22Rv1 (cell line): ENCODE measurements around the gene LHFPL4.

Experiments
- ZFX ChIP-seq: fragments of 450-650 bp; IDR thresholded peaks from 2 replicates; pipeline ENCODE4 v1.6.1; 2017; ENCODE audit warnings: antibody characterized with exemption, borderline replicate concordance
- TF ChIP-seq, protein P1 (sequence below): fragments of 450-650 bp; IDR thresholded peaks from 2 replicates; pipeline ENCODE4 v1.5.1; 2017; ENCODE audit warnings: mild to moderate bottlenecking

GRCh38 chr3:9491506-9491905, 62.1 kb downstream of the LHFPL4 start:
- TF ChIP-seq, protein P1, sequence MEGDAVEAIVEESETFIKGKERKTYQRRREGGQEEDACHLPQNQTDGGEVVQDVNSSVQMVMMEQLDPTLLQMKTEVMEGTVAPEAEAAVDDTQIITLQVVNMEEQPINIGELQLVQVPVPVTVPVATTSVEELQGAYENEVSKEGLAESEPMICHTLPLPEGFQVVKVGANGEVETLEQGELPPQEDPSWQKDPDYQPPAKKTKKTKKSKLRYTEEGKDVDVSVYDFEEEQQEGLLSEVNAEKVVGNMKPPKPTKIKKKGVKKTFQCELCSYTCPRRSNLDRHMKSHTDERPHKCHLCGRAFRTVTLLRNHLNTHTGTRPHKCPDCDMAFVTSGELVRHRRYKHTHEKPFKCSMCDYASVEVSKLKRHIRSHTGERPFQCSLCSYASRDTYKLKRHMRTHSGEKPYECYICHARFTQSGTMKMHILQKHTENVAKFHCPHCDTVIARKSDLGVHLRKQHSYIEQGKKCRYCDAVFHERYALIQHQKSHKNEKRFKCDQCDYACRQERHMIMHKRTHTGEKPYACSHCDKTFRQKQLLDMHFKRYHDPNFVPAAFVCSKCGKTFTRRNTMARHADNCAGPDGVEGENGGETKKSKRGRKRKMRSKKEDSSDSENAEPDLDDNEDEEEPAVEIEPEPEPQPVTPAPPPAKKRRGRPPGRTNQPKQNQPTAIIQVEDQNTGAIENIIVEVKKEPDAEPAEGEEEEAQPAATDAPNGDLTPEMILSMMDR: no peak
- no peak for TF ChIP-seq ZFX
